Tongue (tissue), 2 donors: Measurements from ENCODE around the gene ATRIP. TPM values are rescaled to one million over a fixed set of nuclear protein-coding genes. Genes with fewer than 3 reads are reported as not detected.
A peak's percentile ranks its signal among the peaks of the same experiment; 100 is the strongest.
"Not testable (repeated sequence)": the region's sequence is repeated elsewhere in the genome, so short reads cannot be mapped to it uniquely, and the experiment has no call there.

Source experiments
- DNase-seq: peaks from one replicate; pipeline ENCODE4 v3.0.0-alpha.2; 2015
- total RNA-seq: library from RNA; depleted of rRNA; stranded (reverse); fragments of >200 nt; gene quantifications from one replicate; pipeline ENCODE4 v1.2.3, GENCODE V29; 2014

The ATRIP gene
- total RNA-seq = 8.7 TPM

DNA sequence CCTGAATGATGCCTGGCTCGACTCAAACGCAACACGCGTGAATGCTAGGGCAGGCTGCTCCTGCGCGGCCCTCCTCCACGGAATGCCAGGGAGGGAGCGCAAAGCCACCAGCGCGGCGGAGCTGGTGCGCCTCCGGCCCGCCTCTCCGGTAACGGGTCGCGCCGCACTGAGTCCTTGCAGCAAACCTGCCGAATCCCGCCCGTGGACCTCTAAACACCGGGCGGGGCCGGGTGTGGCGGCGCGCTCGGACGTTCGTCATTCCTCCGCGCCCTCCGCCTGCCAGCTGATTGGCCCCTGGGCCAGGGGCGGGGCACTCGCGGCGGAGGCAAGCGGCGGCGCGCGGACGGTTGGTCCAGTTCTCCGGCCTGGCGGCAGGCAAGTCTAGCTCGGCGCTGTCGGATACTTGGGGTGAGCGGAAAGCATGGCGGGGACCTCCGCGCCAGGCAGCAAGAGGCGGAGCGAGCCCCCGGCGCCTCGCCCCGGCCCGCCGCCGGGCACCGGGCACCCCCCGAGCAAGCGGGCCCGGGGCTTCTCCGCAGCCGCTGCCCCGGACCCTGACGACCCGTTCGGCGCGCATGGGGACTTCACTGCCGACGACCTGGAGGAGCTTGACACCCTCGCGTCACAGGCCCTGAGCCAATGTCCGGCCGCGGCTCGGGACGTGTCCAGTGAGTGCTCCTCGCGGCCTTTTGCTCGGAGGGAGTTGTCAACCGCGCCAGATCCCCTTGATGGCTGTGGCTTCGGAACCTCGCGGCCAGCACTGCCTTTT, at the start of gene ATRIP:
TSS of gene ATRIP (plus strand) at position 313 of the 769 bp plus-strand sequence. CDS start at position 422, 109 bp downstream.
- DNase-seq = peak; percentile 94

DNA sequence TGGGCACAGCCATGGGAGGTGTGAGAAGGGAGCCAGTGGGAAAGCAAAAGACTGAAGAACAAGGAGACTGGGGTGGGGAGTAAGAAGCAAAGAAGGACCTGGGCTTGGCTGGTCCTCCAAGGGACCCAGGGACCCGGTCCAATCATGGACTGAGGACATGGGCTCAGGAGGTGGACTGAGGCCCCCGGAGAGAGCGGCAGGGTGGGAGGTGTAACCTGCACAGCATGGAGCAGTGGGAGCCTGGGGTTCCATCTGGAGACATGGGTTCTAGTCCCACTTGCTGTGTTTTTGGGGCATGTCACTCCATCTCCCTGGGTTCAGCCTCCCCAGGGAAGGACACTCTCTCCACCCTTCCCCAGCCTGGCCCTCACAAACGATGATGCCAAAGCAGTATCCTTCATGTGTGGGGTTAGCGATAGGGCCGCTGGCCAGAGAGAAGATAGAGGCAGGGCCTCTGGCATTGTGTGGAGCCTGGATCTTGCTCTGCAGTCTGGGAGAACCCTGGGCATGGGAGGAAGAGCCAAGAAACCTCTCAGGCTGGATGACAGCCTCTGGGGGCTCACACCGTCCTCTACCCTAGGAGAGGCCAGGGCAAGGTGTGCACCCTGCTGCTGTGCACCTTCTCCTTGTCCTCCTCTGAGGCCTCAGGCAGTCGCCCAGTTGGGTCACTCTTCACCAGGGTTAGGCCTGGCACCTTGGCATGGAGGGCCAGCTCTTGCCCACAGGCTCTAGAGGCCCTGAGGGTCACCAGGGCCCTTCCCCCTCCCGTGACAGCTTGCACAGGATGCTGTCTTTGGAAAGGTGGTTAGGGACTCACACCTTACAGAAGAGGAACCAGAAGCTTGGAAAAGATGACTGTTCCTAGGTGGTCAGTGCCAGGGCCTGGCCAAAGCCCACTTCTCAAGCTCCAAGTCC, 48.5 kb upstream of the ATRIP start:
- DNase-seq = no peak

DNA sequence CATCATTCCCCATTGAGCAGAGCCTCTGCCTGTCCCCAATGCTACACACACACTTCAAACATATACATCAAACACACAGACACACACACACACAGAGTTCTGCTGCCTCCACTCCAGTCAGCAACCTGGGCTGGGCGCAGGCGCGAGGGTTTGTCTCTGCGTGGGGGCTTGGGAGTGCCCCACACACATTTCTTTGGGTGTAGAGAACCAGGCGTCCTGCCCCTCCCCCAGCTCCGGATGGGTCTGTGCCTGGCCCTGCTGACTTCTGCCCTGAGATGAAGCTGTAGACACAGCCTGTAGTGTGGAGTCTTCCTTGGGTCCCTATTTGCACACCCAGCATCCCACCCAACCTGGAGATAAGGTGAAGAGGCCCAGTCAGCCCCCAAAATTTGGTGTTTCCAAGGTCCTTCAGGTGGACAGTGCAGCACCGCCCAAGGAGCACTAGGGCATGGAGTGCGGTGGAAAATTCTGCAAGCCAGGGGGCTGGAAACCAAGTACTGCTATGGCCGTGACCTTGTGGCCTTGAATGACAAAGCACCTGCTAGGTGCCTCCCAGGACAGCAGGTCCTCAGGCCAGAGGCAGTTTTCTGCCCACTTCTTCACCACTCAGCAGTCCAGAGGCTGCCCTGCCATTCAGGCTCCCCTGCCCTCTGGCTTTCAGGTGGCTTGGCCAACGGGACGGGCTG, 47.7 kb upstream of the ATRIP start:
- no peak for DNase-seq

DNA sequence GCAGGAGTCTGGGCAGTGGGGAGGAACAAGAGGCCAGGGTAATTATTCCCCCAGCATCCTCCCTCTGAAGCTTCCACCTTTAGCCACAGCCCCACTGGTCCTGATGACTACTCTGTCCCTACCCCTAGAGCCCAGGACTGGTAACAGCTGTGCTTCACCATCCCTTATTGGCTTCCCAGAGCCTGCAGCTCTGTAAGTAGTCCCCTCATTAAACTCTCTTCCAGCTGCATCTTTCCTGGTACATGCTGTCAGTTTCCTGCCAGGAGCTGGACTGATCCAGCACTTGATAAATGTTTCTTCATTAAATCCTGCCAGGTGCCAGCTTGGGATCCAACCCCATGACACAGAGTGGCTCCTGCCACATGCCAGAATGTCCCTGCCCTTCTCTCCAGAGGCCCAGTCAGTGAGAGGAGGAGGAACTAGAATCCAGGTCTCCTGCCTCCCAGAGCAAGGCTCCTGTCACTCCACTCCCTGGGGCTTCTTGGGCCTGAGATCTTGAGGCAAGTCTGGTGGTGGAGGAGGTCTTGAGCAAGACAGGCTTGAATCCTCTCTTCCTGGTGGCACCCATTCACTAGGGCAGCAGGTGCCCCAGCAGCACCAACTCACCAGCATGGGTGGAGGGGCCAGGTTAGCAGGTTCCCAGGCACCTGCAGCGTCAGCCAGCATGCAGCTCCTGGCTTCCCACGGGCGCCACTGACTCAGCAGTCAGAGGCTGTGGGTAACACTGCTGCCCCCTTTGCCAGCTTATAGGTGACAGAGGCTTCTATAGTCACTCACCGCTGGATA, 47.0 kb upstream of the ATRIP start:
- no peak for DNase-seq

DNA sequence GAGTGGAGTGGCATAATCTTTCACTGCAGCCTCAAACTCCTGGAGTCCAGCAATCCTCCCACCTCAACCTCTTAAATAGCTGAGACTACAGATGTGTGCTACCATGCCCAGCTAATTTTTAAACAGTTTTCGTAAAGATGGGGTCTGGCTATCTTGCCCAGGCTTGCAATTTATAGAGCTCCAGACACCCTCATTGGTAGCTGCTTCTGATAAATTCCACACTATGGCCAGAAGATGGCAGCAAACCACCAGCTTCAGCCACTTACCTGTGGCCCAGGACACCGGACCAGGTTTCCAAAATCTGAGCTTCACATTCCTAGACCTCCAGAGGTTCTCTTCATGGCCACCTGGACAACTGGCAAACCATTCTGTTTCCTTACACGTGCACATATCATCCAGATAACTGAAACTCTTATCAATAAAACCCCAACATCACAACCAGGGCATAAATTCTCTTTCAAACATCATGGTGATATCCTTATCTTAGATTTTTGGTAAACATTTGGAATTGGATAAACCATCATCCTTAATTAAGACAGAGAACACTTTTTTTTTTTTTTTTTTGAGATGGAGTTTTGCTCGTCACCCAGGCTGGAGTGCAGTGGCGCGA, 45.6 kb upstream of the ATRIP start:
- peak; percentile 84 for DNase-seq

DNA sequence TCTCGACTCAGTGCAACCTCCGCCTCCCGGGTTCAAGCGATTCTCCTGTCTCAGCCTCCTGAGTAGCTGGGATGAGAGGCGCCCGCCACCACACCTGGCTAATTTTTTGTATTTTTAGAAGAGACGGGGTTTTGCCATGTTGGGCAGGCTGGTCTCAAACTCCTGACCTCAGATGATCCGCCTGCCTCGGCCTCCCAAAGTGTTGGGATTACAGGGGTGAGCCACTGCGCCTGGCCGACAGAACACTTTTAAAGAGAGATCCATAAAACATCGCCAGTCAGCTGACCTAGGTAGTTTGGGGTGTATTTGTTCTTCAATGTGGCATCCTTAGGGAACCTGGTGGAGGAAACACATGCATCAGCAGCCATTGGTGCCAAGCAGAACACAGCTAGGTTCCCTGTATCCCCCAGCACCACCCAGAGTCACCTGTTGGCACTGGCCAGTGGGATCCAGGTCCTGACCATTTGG, 45.1 kb upstream of the ATRIP start:
- not testable (repeated sequence) for DNase-seq

DNA sequence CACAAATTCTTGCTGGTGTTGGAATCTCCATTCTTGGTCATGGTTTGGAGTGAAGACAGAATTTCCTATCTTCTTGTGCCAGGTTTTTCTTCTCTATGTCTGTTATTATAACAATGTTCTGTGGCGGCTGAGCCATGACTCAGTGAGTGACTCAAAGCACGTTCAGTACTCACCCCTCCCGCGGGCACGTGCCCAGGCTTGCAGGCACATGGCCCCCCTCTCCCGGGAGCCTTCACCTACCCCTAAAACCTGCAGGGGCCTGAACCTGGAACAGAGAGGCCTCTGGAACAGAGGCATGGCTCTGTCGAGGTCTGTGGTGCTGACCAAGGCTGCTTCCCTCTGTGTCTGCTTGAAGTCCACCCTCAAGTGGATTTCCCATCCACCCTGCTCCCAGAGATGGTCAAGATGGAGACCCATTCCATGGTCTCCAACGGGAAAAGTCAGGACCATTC, 44.2 kb upstream of the ATRIP start:
- peak; percentile 16 for DNase-seq

DNA sequence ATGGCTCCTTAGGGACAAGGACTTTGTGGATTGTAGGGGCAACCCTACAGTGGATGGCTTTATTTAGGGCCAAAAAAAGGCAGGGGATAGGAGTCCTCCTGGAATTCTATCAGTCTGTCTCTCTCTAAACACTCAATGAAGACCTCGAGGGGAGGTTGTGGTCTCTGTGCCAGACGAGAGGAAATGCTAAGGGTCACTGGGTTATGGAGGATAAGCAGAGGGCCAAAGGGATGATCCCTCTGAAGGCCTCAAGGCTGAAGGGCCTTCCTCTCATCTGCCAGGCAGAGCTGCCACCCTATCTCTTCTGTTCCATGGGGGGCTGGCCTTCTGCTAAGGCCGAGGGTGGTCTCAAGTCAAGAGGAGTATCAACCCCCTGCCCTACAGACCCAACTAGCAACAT, 43.6 kb upstream of the ATRIP start:
- no peak for DNase-seq

DNA sequence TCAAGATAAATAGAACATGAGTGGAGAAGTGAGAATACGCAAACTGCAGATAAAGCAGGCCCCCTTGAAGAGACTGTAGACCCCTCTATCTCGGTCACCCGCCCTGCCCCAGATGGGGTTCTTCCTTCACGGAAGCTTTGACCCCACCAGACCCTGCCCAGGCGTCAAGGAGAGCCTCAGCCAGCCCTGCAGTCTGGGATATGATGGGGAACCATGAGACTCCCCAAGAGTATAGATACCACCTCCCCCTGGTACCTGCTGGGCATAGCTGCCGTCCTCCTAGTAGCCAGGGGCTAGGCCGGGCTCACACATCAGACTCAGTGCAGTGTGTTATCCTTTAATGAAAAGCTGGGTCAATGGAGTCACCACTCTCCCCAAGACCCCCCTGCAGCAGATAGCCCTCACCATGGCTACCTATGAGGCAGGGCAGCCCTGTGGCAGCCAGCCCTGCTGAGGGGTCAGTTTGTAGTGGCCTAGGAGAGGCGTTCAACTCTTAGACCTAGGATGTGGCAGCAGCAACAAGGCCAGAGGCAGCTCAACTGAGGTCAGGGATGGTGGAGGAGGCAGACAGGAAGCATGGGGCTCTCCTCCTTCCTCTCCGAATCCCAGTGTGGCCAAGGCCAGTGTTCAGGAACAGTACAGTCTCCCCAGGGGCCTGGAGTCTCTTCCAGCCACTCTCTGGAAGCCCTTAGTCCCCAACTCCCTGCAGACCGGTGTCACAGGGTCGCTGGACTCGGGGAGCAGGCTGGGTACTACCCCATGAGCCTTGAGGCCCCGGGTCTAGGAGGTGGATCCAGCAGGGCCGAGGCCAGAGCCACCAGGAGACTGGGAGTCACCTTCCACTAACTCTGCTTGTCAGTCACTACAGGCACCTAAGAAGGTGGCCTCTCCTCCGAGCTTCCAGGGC, 42.8 kb upstream of the ATRIP start:
- no peak for DNase-seq

DNA sequence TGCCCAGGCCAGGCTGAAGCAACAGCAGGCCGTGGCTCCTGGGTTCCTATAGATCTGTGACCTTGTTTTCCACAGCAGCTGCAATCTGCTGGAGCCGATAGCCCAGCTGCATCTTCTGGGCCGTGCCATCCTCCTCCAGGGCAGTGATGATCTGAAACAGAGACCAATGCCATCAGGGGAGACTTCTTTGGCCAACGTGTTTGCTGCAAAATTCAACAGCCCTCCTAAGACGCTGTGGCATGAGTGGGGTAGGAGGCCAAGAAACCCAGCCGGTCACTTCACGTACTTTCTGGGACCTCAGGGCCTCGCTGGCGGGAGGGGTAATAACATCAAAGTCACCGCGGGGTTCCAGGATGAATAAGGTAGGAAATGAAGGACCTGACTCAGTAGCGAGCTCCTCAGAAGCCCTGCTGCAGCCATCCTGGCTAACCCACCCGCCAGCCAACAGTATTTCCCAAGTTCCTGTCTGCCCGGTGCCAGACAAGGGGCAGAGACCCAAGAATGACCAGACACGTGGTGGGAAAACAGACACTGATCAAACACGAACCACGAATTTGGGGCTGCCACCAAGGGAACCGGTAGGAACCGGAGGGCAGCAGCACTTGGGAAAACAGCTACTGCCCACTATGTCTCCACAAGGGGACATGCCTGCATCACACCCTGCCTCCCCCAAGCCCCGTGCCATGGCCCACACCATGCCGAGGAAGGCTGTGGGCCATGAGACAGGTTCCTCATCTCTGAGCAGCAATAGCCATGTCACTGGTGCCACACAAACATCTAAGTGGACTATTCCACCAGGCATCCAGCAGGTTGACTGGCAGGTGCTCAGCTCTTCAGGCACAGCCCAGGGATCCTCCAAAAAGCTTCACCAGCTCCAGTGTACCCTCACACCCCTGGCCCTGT, 41.8 kb upstream of the ATRIP start:
- no peak for DNase-seq

DNA sequence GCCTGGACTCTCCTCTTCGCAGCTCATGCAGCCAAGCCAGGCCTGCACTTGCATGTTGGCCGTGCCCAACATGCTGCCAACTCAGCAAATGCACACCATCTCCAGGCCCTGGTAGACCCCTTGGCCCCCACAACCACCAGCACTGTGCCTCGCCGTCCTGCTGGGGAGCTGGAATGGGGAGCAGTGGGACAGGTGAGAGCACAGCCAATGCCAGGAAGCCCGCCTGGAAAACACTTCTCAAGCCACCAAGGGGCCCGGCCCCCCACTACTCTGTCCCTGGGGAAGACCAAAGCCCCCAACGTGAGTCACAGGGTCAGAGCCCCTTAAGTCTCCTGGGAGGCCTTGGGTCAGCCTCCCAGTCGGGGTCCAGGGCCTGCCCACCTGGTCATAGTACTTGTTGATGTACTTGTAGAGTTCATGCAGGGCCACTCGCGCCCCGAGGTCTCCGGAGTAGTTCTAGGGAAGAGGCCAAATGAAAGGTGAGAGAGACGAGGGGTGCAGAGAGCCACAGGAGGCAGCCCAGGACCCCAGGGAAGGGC, 41.1 kb upstream of the ATRIP start:
- no peak for DNase-seq

DNA sequence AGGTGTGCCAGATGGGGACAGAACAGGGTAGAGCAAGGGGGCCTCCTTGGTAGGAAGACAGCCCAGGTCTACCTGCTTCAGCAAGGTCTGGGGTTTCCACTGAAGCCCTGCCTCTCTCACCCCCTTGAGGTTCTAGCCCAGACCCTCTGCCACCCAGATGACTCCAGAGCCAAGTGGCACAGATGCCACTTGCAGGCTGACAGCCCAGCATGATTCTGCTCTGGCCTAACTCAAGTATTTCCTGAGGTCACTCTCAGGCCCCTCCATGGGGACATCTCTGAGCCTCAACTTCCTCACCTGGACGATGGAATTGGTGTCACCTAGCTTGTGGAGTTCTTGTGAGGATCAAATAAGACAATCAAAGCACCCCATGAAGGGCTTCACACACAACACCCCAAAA, 40.6 kb upstream of the ATRIP start:
- DNase-seq = no peak

DNA sequence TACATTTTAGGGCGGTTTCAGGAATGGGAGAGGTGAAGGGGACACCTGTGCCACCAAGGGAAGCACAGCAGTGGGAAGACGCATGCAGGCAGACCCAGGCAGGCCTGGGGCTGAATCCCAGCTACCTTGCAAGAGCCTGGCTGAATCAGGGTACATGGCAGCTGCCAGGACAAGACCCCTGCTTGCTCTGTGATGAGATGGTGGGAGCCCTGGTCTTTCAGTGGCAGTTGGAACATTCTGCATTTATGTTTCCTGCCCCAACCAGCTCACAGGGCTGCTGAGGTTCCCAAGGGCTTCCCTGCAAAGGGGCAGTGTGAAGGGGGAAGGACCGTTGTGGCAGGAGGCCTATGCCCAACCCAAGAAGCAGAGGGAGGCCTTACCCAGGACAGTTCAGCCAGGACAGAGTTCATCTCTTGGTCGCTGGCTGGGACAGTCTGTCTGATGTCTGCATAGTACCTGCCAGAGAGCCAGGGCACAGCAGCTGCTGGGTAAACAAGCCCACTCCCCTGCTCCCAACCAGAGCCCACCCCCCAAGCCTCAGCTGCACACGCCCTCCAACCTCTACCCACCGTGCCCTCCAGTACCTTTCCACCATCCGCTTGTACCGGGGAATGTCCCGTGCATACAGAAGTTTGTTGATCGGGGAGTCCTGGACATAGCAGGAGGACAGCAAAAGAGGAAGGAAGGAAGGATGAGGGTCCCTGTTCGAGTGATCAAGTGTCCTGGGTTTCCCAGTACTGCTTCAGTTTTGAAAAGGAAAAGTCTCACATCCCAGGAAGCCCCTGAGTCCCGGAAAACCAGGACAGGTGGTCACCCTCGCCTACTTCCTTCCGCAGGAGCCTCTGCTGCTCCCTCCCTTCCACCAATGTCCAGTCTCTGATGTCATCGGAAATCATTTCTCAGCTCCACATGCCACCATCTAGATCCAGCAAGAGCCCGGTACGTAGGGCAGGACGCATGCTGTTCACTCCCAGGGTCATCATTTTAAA, 39.8 kb upstream of the ATRIP start:
- no peak for DNase-seq

DNA sequence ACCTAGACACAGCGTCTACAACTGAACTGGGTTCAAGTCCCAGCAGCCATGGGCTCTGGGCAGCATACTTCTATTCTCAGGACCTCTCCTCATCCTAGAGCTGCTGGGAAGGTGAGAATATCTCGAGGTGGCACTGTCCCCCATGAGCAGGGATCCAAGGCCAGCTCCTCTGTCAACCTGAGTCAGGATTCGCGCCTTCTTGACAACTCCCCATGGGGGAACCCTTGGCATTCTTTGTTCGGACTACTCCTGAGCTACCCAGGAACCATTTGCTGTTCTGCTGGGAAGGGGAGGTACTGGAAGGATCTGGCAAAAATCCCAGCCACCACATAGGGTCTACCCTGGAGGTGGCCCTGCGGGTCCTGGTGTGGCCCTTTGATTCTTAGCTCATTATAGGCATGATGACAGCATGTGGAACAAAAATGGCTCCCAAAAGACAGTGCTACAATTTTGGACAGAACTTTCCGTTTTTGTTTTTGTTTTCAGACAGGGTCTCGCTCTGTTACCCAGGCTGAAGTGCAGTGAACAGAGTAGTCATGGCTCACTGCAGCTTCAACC, 38.9 kb upstream of the ATRIP start:
- no peak for DNase-seq

DNA sequence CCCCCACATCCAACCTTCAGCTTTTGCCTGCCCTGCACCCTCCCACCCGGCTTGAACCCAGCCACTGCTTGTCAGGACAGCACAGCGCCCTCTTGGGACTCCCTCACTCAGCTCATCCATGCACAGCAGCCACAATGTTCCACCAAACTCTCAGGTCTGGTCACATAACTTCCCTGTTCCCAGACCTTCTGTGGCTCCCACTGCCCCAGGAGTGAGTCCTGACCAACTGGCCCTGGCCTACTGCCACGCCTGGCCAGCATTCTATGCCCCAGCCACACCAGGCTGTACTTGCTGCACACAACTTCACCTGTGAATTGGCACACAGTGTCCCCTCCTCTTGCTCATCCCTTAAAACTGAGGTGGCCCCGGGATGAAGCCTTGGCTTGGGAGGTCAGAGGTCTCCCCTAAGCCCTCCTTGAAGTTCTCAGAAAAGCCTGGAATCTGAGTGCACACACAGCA, 37.7 kb upstream of the ATRIP start:
- DNase-seq = no peak

DNA sequence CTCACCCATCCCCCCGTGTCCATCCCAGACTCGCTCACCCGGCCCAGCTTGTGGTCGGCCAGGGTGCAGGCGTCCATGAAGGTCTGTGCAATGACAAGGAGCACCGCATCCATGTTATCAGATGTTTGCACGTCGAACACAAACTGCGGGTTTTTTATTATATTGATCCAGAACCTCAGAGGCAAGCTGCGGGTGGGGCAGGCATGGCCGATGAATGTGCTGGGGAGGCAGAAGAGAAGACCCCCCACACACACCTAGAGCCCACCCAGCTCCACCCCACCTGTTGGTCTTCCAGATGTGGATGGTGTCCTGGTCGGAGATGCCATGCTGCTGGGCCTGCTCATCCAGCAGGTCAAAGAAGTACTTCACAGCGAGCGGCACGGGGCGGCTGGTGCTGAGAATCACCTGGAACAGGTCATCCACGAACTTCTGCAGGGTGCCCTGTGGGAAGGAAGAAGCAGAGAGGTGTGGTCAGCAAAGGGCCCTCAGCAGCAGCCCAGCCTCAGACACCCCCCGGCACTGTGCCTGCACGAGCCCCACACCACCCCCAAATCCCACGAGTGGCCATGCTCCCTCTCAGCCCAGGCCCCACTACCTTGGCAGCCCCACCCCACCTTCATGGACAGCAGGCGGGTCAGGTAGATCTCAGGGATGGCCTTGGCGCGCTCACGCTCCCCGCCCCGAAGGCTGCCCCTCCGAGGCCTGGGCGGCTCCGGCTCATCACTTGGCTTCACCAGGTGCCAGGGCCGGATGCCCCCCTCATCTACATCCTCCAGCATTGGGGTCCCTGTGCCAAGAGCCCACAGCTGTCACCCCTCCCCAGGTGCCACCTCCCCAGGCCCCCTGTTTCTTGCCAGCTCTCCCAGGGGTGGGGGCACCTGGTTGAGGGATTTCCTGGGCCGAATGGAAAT, 37.0 kb upstream of the ATRIP start:
- no peak for DNase-seq
